Measurements from ENCODE around the gene FAM219A.

FAM219A gene

DNA sequence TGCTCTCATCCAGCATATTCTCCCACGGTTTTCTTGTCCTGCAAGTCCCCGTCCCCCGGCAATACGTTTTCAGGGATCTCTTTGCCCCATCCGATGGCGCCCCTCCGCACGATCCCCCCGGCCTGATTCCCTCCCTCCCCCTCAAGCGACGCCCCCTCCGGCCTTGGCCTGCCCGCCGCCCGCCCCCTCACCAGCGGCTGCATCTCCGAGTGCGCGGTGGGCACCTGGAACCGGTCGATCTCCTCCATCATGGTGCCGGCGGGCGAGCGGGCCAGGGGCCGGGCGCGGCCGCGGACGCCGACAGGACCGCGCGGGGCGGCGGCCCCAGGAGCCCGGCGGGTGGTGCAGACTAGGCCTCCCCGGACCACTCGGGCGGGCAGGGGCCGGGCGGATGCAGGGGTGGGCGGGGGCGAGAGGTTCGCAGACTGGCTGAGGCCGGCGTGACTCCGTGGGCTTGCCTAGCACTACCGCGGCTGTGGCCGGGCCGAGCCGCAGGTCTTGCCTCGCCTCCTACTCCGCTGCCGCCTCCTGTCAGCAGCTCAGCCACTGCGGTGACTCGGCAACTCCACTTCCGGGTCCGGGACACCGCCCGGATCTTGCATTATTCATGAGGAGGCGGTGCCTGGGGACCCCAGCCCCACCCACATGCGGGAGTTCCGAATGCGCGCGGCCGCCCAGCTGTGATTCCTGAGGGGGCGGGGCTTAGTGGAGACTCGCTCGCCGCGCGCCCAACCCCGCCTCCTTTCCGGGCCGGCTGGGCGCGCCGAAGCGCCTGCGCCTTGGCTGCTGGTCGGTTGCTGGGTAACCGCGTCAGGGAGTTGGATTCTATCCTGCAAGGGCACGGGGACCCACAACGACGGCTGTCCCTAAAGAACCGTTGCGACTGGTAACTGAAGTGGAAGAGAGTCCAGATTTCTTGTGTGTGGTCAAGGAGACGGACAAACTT lies at the start of gene FAM219A, which contains the start of gene DNAI1:
FAM219A (minus strand) TSS at position 558 of the 946 bp plus-strand sequence; CDS start at position 251, 307 bp downstream.
DNAI1 (plus strand) TSS at position 793 of the 946 bp plus-strand sequence. CDS start 201 bp downstream, outside the sequence.
- peak; percentile 92 for DNase-seq (ENCODE audit: low read depth, low spot score)

- no peak for DNase-seq (ENCODE audit: low read depth, low spot score)
These were observed 49.6 kb upstream of the FAM219A start for GRCh38 chr9:34507966-34508365.

DNA sequence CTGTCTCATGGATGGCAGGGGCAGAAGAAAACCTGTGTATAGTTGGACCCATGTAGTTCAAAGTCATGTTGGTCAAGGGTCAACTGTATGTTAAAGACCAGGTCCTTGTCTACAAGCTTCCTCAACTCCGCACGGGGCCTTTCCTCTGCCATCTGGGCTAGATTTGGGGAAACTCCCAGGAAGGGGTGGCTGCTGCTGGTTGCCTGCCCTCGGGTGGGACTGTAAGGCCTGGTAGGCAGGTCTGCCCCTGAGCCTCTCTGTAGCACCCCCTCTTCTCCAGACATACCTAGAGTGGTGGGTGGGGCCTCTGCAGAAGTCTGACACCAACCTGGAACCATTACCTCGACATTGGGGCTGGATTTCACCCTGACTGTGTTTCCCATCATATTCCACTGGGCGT lies 49.2 kb upstream of the FAM219A start:
- no peak for DNase-seq (ENCODE audit: low read depth, low spot score)

- no peak for DNase-seq (ENCODE audit: low read depth, low spot score)
These were observed 48.3 kb upstream of the FAM219A start for GRCh38 chr9:34506623-34507022.

- no peak for DNase-seq (ENCODE audit: low read depth, low spot score)
These were observed 47.2 kb upstream of the FAM219A start for GRCh38 chr9:34505370-34506120.

- DNase-seq (ENCODE audit: low read depth, low spot score), result no peak
These were observed 45.0 kb upstream of the FAM219A start for GRCh38 chr9:34503406-34503805.

- no peak for DNase-seq (ENCODE audit: low read depth, low spot score)
These were observed 44.5 kb upstream of the FAM219A start for GRCh38 chr9:34502891-34503290.

DNA sequence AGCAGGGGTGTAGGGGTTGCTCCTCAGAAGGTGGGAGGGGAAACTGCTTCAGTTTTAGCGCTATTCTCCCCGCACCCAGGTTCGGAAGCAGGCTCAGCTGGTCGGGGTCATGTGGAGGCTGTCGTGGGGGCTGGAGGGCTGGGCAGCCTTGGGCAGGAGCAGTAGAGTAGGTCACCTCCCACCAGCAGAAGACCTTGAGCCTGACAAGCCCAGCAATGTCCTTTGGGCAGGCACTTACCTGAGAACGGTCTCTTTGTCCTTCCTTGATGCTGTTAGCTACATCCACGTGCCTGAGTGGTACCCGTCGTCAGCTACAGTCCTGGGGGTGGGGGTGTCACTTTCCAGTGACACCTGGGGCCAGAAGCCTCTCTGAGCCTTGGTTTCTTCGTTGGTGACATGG lies 44.1 kb upstream of the FAM219A start:
- no peak for DNase-seq (ENCODE audit: low read depth, low spot score)

- no peak for DNase-seq (ENCODE audit: low read depth, low spot score)
These were observed 43.6 kb upstream of the FAM219A start for GRCh38 chr9:34501889-34502425.

- DNase-seq (ENCODE audit: low read depth, low spot score), result no peak
These were observed 43.0 kb upstream of the FAM219A start for GRCh38 chr9:34501372-34501771.

- DNase-seq (ENCODE audit: low read depth, low spot score), result no peak
These were observed 42.4 kb upstream of the FAM219A start for GRCh38 chr9:34500623-34501267.

DNA sequence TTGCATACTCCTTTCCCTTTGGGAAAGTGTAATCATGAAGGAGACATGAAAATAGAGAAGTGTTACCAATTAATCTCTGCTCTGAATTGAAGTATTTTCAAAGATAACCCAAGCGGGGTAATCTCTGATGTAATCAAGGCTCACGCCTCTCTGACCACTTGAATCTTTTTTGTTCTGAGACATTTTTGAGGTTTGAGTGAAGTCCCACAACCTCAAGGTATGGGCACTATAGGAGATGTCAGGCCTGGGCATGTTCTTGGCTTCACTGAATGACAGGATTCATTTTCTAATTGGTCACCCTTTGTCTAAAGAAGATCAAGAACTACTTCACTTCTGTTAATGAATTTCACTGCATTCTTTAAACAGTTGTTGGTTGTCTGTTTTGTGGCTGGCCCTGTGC lies 40.7 kb upstream of the FAM219A start:
- DNase-seq (ENCODE audit: low read depth, low spot score), result no peak

GRCh38 chr9:34498553-34498952 lies 40.2 kb upstream of the FAM219A start:
- DNase-seq (ENCODE audit: low read depth, low spot score), result no peak

DNA sequence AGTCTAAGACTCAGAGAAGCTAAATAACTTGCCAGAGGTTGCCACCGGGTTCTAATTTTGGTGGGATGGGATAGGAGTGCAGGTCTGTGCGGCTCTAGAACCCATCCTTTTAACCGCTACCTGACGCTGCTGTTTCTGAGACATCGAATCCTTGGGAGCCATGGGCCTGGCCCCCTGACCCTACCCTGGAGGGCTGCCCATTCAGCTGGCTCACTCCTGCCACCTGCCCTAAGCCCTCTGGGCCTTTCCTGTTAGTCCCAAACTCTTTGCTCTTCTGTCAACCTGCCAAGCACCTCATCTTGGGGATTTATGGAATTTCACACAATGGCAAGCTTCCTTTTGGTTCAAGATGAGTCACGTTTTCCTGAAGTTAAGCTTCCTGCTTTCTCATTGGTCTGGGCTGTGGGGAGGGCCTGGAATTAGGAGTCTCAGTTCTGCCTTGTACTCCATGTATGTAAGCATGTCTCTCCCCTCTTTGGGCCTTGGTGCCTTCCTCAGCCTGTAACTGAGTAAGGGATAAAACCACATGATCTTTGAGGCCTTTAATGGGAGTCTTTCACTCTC lies 37.9 kb upstream of the FAM219A start:
- no peak for DNase-seq (ENCODE audit: low read depth, low spot score)

GRCh38 chr9:34493972-34494535 lies 35.7 kb upstream of the FAM219A start:
- DNase-seq (ENCODE audit: low read depth, low spot score), result no peak

GRCh38 chr9:34492051-34492450 lies 33.7 kb upstream of the FAM219A start:
- no peak for DNase-seq (ENCODE audit: low read depth, low spot score)

- DNase-seq (ENCODE audit: low read depth, low spot score), result no peak
These were observed 33.2 kb upstream of the FAM219A start for GRCh38 chr9:34491596-34491995.

GRCh38 chr9:34490760-34491159 lies 32.4 kb upstream of the FAM219A start:
- no peak for DNase-seq (ENCODE audit: low read depth, low spot score)

- DNase-seq (ENCODE audit: low read depth, low spot score), result no peak
These were observed 32.0 kb upstream of the FAM219A start for GRCh38 chr9:34490360-34490759.

- DNase-seq (ENCODE audit: low read depth, low spot score), result no peak
These were observed 28.2 kb upstream of the FAM219A start for GRCh38 chr9:34486572-34486971.

- no peak for DNase-seq (ENCODE audit: low read depth, low spot score)
These were observed 27.5 kb upstream of the FAM219A start for GRCh38 chr9:34485822-34486221.
